Upper lobe of right lung (tissue), 1 donor: Measurements from ENCODE around the gene CCDC178. TPM values are rescaled to one million over a fixed set of nuclear protein-coding genes. Genes with fewer than 3 reads are reported as not detected.

Experiments used
- ATAC-seq: fragments of 200-7000 bp; cut with Tn5 transposase; one replicate; pipeline ENCODE4 v1.9.1; 2020; ENCODE audit warnings: mild to moderate bottlenecking, moderate library complexity
- DNase-seq: peaks from one replicate; pipeline ENCODE4 v3.0.0-alpha.2; 2020
- H3K27ac ChIP-seq: fragments of 200-600 bp; one replicate; pipeline ENCODE4 v1.8.0; 2022
- H3K27me3 ChIP-seq: fragments of 200-600 bp; one replicate; pipeline ENCODE4 v1.8.0; 2022; ENCODE audit warnings: mild to moderate bottlenecking
- H3K36me3 ChIP-seq: fragments of 200-600 bp; one replicate; pipeline ENCODE4 v1.8.0; 2022
- H3K4me1 ChIP-seq: fragments of 200-600 bp; one replicate; pipeline ENCODE4 v1.8.0; 2022
- H3K4me3 ChIP-seq: fragments of 200-600 bp; one replicate; pipeline ENCODE4 v1.8.0; 2022; ENCODE audit warnings: mild to moderate bottlenecking
- H3K9me3 ChIP-seq: fragments of 200-600 bp; one replicate; pipeline ENCODE4 v1.8.0; 2022
- CTCF ChIP-seq: fragments of 200-600 bp; IDR thresholded peaks from one replicate; pipeline ENCODE4 v1.8.0; 2022; ENCODE audit warnings: antibody characterized with exemption
- intact Hi-C: fragments of 100-400 bp; cut with DNase I; formaldehyde crosslinking; loops from one replicate; pipeline ENCODE4 v1.11.0; 2022
- total RNA-seq: library from RNA; stranded (reverse); fragmentation: NEBNext Ultra II Directional; extraction: Animal tissue kit (Norgen Biotek cat#: 25700); gene quantifications from one replicate; pipeline ENCODE4 v1.2.1, GENCODE V29; 2021
- donor health status: DM: no; HTN: yes; CAD: no; lungs with severe emphysema.

Gene CCDC178
- total RNA-seq, 1 donor from 2014 or later = 2.5 TPM

GRCh38 chr18:33101316-33101715, 339.2 kb downstream of the CCDC178 start:
- H3K27ac ChIP-seq = no peak overlapping the region
- ATAC-seq = no peak
- no peaks in the 10 kb centered on the region for H3K4me1 ChIP-seq
- no peaks in the 10 kb centered on the region for H3K27me3 ChIP-seq
- TF ChIP-seq CTCF = no peak
- H3K36me3 ChIP-seq = no peaks in the 10 kb centered on the region
- intact Hi-C loops = no loop called here
- no peak for DNase-seq
- no peak overlapping the region for H3K4me3 ChIP-seq
- H3K9me3 ChIP-seq = no peaks in the 10 kb centered on the region

GRCh38 chr18:33099626-33100025, 340.9 kb downstream of the CCDC178 start:
- intact Hi-C loops = no loop called here
- H3K9me3 ChIP-seq = no peaks in the 10 kb centered on the region
- ATAC-seq (no peak), DNase-seq (no peak)
- no peak overlapping the region for H3K27ac ChIP-seq
- H3K36me3 ChIP-seq = no peaks in the 10 kb centered on the region
- TF ChIP-seq CTCF = no peak
- H3K4me1 ChIP-seq = no peaks in the 10 kb centered on the region
- no peaks in the 10 kb centered on the region for H3K27me3 ChIP-seq
- no peak overlapping the region for H3K4me3 ChIP-seq

- Histone ChIP-seq H3K27ac (no peak overlapping the region), H3K9me3 (no peaks in the 10 kb centered on the region), H3K4me1 (no peaks in the 10 kb centered on the region), H3K27me3 (no peaks in the 10 kb centered on the region), H3K4me3 (no peak overlapping the region), H3K36me3 (no peaks in the 10 kb centered on the region)
- ATAC-seq (no peak), DNase-seq (no peak)
- intact Hi-C loops = no loop called here
- no peak for TF ChIP-seq CTCF
Observed at GRCh38 chr18:33097126-33097525, 343.4 kb downstream of the CCDC178 start.

- intact Hi-C loops = no loop called here
- H3K36me3 ChIP-seq = no peaks in the 10 kb centered on the region
Observed at GRCh38 chr18:33090461-33090860, 350.1 kb downstream of the CCDC178 start.

GRCh38 chr18:33076601-33077000, 363.9 kb downstream of the CCDC178 start:
- no peaks in the 10 kb centered on the region for H3K27me3 ChIP-seq
- H3K36me3 ChIP-seq = no peaks in the 10 kb centered on the region
- ATAC-seq (no peak), DNase-seq (no peak)
- no peaks in the 10 kb centered on the region for H3K4me1 ChIP-seq
- TF ChIP-seq CTCF = no peak
- no peak overlapping the region for H3K4me3 ChIP-seq
- no peaks in the 10 kb centered on the region for H3K9me3 ChIP-seq
- H3K27ac ChIP-seq = no peak overlapping the region
- intact Hi-C loops = no loop called here

More at GRCh38 chr18:33090461-33090860, 350.1 kb downstream of the CCDC178 start:
- Histone ChIP-seq H3K9me3 (no peaks in the 10 kb centered on the region), H3K4me1 (no peaks in the 10 kb centered on the region), H3K27ac (no peak overlapping the region), H3K4me3 (no peak overlapping the region), H3K27me3 (no peaks in the 10 kb centered on the region)
- TF ChIP-seq CTCF = no peak
- no peak for ATAC-seq
- DNase-seq = no peak

GRCh38 chr18:33074125-33074524, 366.4 kb downstream of the CCDC178 start:
- H3K27me3 ChIP-seq = no peaks in the 10 kb centered on the region
- H3K4me3 ChIP-seq = no peak overlapping the region
- no peak for TF ChIP-seq CTCF
- no peaks in the 10 kb centered on the region for H3K9me3 ChIP-seq
- intact Hi-C loops = no loop called here
- DNase-seq = no peak
- ATAC-seq = no peak
- H3K36me3 ChIP-seq = no peaks in the 10 kb centered on the region
- H3K27ac ChIP-seq = no peak overlapping the region
- H3K4me1 ChIP-seq = no peaks in the 10 kb centered on the region
